Liver (tissue), 9 donors: Measurements from ENCODE around the gene SLC26A1. TPM values are rescaled to one million over a fixed set of nuclear protein-coding genes. Genes with fewer than 3 reads are reported as not detected.

Experiments
- DNase-seq: peaks from one replicate; pipeline ENCODE4 v3.0.0-alpha.2; 2017; ENCODE audit warnings: low spot score
- H3K27ac ChIP-seq, 2 donors: one replicate each; pipeline ENCODE4 v1.7.0; 2013; ENCODE audit warnings: inconsistent platforms in 2 of 2, low read length in 2 of 2, control low read depth in 1 of 2, low read depth in 1 of 2, mild to moderate bottlenecking in 1 of 2
- H3K27me3 ChIP-seq, 4 donors: one replicate each; pipeline versions ENCODE4 v1.6.1 to v1.7.0; 2013; ENCODE audit warnings: low read length in 3 of 4, inconsistent platforms in 1 of 4, mild to moderate bottlenecking in 1 of 4, moderate library complexity in 1 of 4; ENCODE audit not compliant: control insufficient read depth in 4 of 4, insufficient read depth in 4 of 4
- H3K36me3 ChIP-seq, 4 donors: one replicate each; pipeline versions ENCODE4 v1.6.1 to v1.7.0; 2013; ENCODE audit warnings: low read length in 3 of 4, mild to moderate bottlenecking in 3 of 4, low read depth in 1 of 4, moderate library complexity in 1 of 4; ENCODE audit not compliant: control insufficient read depth in 4 of 4, insufficient read depth in 3 of 4
- H3K4me1 ChIP-seq, 4 donors: one replicate each; pipeline versions ENCODE4 v1.6.1 to v1.7.0; 2013; ENCODE audit warnings: low read length in 3 of 4, mild to moderate bottlenecking in 3 of 4, moderate library complexity in 1 of 4; ENCODE audit not compliant: control insufficient read depth in 4 of 4, insufficient read depth in 4 of 4
- H3K4me3 ChIP-seq, 3 donors: one replicate each; pipeline versions ENCODE4 v1.6.1 to v1.7.0; 2013; ENCODE audit warnings: low read length in 3 of 3, control low read depth in 1 of 3, low read depth in 1 of 3, mild to moderate bottlenecking in 1 of 3
- H3K9ac ChIP-seq, 2 donors: one replicate each; pipeline ENCODE4 v1.7.0; 2013; ENCODE audit warnings: low read length in 2 of 2, mild to moderate bottlenecking in 2 of 2, moderate library complexity in 2 of 2, control low read depth in 1 of 2, low read depth in 1 of 2
- H3K9me3 ChIP-seq, 4 donors: one replicate each; pipeline versions ENCODE4 v1.6.1 to v1.7.0; 2013; ENCODE audit warnings: low read length in 3 of 4; ENCODE audit not compliant: control insufficient read depth in 4 of 4
- EGR1 ChIP-seq, 2 donors: IDR thresholded peaks; 2 replicates each; pipeline ENCODE4 v1.6.1; 2016 to 2018; ENCODE audit warnings: antibody characterized with exemption in 2 of 2, low read depth in 2 of 2
- FOXA1 ChIP-seq: IDR thresholded peaks from 2 replicates; pipeline ENCODE4 v1.6.1; 2016; ENCODE audit warnings: antibody characterized with exemption
- FOXA2 ChIP-seq: IDR thresholded peaks from 2 replicates; pipeline ENCODE4 v1.6.1; 2016; ENCODE audit warnings: antibody characterized with exemption
- GABPA ChIP-seq, 2 donors: IDR thresholded peaks in 1 of 2; conservative IDR thresholded peaks in 1 of 2; 2 replicates each; pipeline ENCODE4 v1.6.1; 2016; ENCODE audit warnings: antibody characterized with exemption in 2 of 2, mild to moderate bottlenecking in 1 of 2, moderate library complexity in 1 of 2
- HNF4A ChIP-seq, 2 donors: conservative IDR thresholded peaks; 2 replicates each; pipeline ENCODE4 v1.6.1; 2016; ENCODE audit warnings: antibody characterized with exemption in 2 of 2, mild to moderate bottlenecking in 2 of 2
- HNF4G ChIP-seq: IDR thresholded peaks from 2 replicates; pipeline ENCODE4 v1.6.1; 2016; ENCODE audit warnings: antibody characterized with exemption
- JUND ChIP-seq, 2 donors: IDR thresholded peaks; 2 replicates each; pipeline ENCODE4 v1.6.1; 2016; ENCODE audit warnings: antibody characterized with exemption in 2 of 2
- MAX ChIP-seq: IDR thresholded peaks from 2 replicates; pipeline ENCODE4 v1.6.1; 2016; ENCODE audit warnings: antibody characterized with exemption
- NR2F2 ChIP-seq: IDR thresholded peaks from 2 replicates; pipeline ENCODE4 v1.6.1; 2016; ENCODE audit warnings: antibody characterized with exemption
- RAD21 ChIP-seq, 2 donors: IDR thresholded peaks; 2 replicates each; pipeline ENCODE4 v1.6.1; 2016; ENCODE audit warnings: antibody characterized with exemption in 2 of 2, mild to moderate bottlenecking in 2 of 2
- REST ChIP-seq: IDR thresholded peaks from 2 replicates; pipeline ENCODE4 v1.6.1; 2016; ENCODE audit warnings: antibody characterized with exemption, mild to moderate bottlenecking
- RXRA ChIP-seq, 2 donors: IDR thresholded peaks; 2 replicates each; pipeline ENCODE4 v1.6.1; 2017 to 2018; ENCODE audit warnings: antibody characterized with exemption in 2 of 2, mild to moderate bottlenecking in 1 of 2
- SP1 ChIP-seq: IDR thresholded peaks from 2 replicates; pipeline ENCODE4 v1.6.1; 2018; ENCODE audit warnings: antibody characterized with exemption, mild to moderate bottlenecking
- TAF1 ChIP-seq: conservative IDR thresholded peaks from 2 replicates; pipeline ENCODE4 v1.6.1; 2016; ENCODE audit warnings: antibody characterized with exemption, mild to moderate bottlenecking
- YY1 ChIP-seq: IDR thresholded peaks from 2 replicates; pipeline ENCODE4 v1.6.1; 2016; ENCODE audit warnings: antibody characterized with exemption, mild to moderate bottlenecking
- ZBTB33 ChIP-seq: IDR thresholded peaks from 2 replicates; pipeline ENCODE4 v1.6.1; 2016; ENCODE audit warnings: antibody characterized with exemption
- WGBS: extraction: QIAGEN DNeasy Blood & Tissue Kit; methylation state at CpG from one replicate; pipeline ENCODE4 v1.1.7; 2013; 5-methylcytosine and 5-hydroxymethylcytosine counted together
- polyA plus RNA-seq, 2 donors: library from polyadenylated mRNA; stranded (reverse) in 1 of 2; unstranded in 1 of 2; fragments of 200-250 nt in 1 of 2; fragments of >200 nt in 1 of 2; fragmentation: Nextera tagmentation in 1 of 2; extraction: Ambion mirVana in 1 of 2; gene quantifications; one replicate each; pipeline versions ENCODE4 v1.2.1 to v1.2.3, GENCODE V29; 2013 to 2015
- total RNA-seq, 2 donors: library from RNA; depleted of rRNA; stranded (reverse); fragments of >200 nt; gene quantifications; one replicate each; pipeline ENCODE4 v1.2.3, GENCODE V29; 2014
- TF ChIP-seq, protein P1 (sequence below): fragments of 150-350 bp; IDR thresholded peaks from 2 replicates; pipeline ENCODE4 v1.5.1; 2017; ENCODE audit warnings: improper control_type of control experiment, low read depth, low read length; ENCODE audit not compliant: missing input control
- TF ChIP-seq, protein P2 (sequence below): IDR thresholded peaks from 2 replicates; pipeline ENCODE4 v1.6.1; 2016; ENCODE audit warnings: antibody characterized with exemption
- donor health status: healthy.
- donor health status: healthy.
- donor health status: healthy.
- donor health status: healthy.
- donor health status: healthy.

The SLC26A1 gene
- total and polyA plus RNA-seq, 4 donors = 5.1 to 41.0 (median 26.3) TPM

GRCh38 chr4:971666-972500 lies 21.3 kb downstream of the SLC26A1 start:
- no peak for DNase-seq
- Histone ChIP-seq H3K36me3 (no peaks in the 10 kb centered on the region), H3K4me1 (peaks cover 13 to 20% (median 16%) of the 10 kb centered on the region in 4 donors), H3K9ac (no peak overlapping the region), H3K27ac (no peak overlapping the region), H3K4me3 (peak overlapping the region in 2 of 3 donors; percentile 78 to 93), H3K9me3 (no peaks in the 10 kb centered on the region), H3K27me3 (no peaks in the 10 kb centered on the region)
- 62% methylated on average over 24 of the region's 24 CpGs for WGBS
- TF ChIP-seq FOXA1 = no peak
- TF ChIP-seq REST = no peak
- TF ChIP-seq HNF4A (conservative IDR thresholded peaks at IDR 0.05) = no peak
- TF ChIP-seq NR2F2 = no peak
- TF ChIP-seq RAD21 (IDR thresholded peaks at IDR 0.05) = no peak
- no peak for TF ChIP-seq EGR1 (IDR thresholded peaks at IDR 0.05; ENCODE audit: low read depth in 2 of 2)
- TF ChIP-seq JUND (IDR thresholded peaks at IDR 0.05) = no peak
- no peak for TF ChIP-seq SP1
- no peak for TF ChIP-seq TAF1
- TF ChIP-seq ZBTB33 = no peak
- TF ChIP-seq GABPA (IDR thresholded peaks at IDR 0.05 in 1 of 2, conservative IDR thresholded peaks at IDR 0.05 in 1 of 2) = no peak
- TF ChIP-seq FOXA2 = no peak
- no peak for TF ChIP-seq HNF4G
- no peak for TF ChIP-seq MAX
- TF ChIP-seq RXRA (IDR thresholded peaks at IDR 0.05) = no peak
- no peak for TF ChIP-seq YY1
- TF ChIP-seq, protein P1, sequence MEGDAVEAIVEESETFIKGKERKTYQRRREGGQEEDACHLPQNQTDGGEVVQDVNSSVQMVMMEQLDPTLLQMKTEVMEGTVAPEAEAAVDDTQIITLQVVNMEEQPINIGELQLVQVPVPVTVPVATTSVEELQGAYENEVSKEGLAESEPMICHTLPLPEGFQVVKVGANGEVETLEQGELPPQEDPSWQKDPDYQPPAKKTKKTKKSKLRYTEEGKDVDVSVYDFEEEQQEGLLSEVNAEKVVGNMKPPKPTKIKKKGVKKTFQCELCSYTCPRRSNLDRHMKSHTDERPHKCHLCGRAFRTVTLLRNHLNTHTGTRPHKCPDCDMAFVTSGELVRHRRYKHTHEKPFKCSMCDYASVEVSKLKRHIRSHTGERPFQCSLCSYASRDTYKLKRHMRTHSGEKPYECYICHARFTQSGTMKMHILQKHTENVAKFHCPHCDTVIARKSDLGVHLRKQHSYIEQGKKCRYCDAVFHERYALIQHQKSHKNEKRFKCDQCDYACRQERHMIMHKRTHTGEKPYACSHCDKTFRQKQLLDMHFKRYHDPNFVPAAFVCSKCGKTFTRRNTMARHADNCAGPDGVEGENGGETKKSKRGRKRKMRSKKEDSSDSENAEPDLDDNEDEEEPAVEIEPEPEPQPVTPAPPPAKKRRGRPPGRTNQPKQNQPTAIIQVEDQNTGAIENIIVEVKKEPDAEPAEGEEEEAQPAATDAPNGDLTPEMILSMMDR = no peak
- TF ChIP-seq, protein P2, sequence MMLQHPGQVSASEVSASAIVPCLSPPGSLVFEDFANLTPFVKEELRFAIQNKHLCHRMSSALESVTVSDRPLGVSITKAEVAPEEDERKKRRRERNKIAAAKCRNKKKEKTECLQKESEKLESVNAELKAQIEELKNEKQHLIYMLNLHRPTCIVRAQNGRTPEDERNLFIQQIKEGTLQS = no peak
